Motor neuron (in vitro differentiated cells): ENCODE data around the gene IRF6. TPM values are rescaled to one million over a fixed set of nuclear protein-coding genes. Genes with fewer than 3 reads are reported as not detected.

Source experiments
- ATAC-seq, 8 experiments: fragments of 200-7000 bp; cut with Tn5 transposase; replicated peaks in 6 of 8; 2 replicates each; pipeline ENCODE4 v1.8.0; 2021; ENCODE audit warnings: mild to moderate bottlenecking in 8 of 8, moderate library complexity in 8 of 8
- H3K27ac ChIP-seq, 2 donors: fragments of 250-450 bp; sonication (Bioruptor Pico); 2 replicates each; pipeline ENCODE4 v1.9.0; 2021; ENCODE audit warnings: antibody characterized with exemption in 2 of 2, mild to moderate bottlenecking in 2 of 2, moderate library complexity in 1 of 2
- H3K4me1 ChIP-seq, 2 donors: fragments of 250-450 bp; sonication (Bioruptor Pico); replicated peaks in 1 of 2; 2 replicates each; pipeline ENCODE4 v1.6.1; 2021; ENCODE audit warnings: antibody characterized with exemption in 2 of 2, mild to moderate bottlenecking in 2 of 2, moderate library complexity in 1 of 2
- H3K4me3 ChIP-seq, 5 donors: fragments of 250-450 bp; sonication (Bioruptor Pico); 2 replicates each; pipeline ENCODE4 v1.9.0; 2021; ENCODE audit warnings: antibody characterized with exemption in 5 of 5, mild to moderate bottlenecking in 5 of 5, moderate library complexity in 4 of 5
- WGBS, 10 experiments: fragments of 450-650 bp; shearing (Covaris generic); methylation state at CpG; one replicate each; pipeline ENCODE4 v1.0.0; 2022; 5-methylcytosine and 5-hydroxymethylcytosine counted together
- in situ Hi-C, 9 experiments: fragments of 400-800 bp; cut with MboI; loops; one replicate each; pipeline ENCODE4 v1.15.0; 2021; ENCODE audit warnings: low sequenced_read_pairs in 9 of 9, low pct_unique_long_range_greater_than_20kb in 2 of 9; ENCODE audit not compliant: unreplicated experiment in 9 of 9
- total RNA-seq, 8 experiments: library from RNA; unstranded; fragments of 300-600 nt; gene quantifications; 2 replicates each; pipeline versions ENCODE4 v1.2.3 to v1.2.4, GENCODE V29; 2022

The IRF6 gene
- under 1 TPM in 5 of 8 experiments, not detected in 3; 0.04 to 0.66 (median 0.27) TPM for total RNA-seq

- WGBS, 10 experiments, result 1 to 85% (median 37%) methylated on average over 1 to 22 of the region's 46 CpGs
- Histone ChIP-seq H3K4me1 (no peaks in the 10 kb centered on the region), H3K4me3 (peak within 1 kb of the TSS in 1 of 5 donors; percentile 10), H3K27ac (no peak within 1 kb of the TSS)
- peak in 4 of 8 experiments; percentile 30 to 98 (median 74) for ATAC-seq
- in situ Hi-C loops, result no loop called here
Observed at GRCh38 chr1:209805875-209806760, at the start of gene IRF6. Gene IRF6, minus strand, starts transcription at chr1:209806142. Its CDS starts 4,729 bp downstream, at chr1:209801413.

GRCh38 chr1:209855623-209856022 lies 49.7 kb upstream of the IRF6 start:
- no peak for ATAC-seq
- in situ Hi-C loops, result loop anchor here in 4 of 9 experiments (25.0 kb wide), 2 partner anchors 132 to 457 kb away; no protein-coding TSS in a partner anchor
- WGBS, 10 experiments, result 83 to 100% (median 96%) methylated on average over 1 to 5 of the region's 5 CpGs; no CpG with 5 or more reads in 3 of the 10 experiments
- Histone ChIP-seq H3K27ac (no peak overlapping the region), H3K4me1 (no peaks in the 10 kb centered on the region), H3K4me3 (no peak overlapping the region)

GRCh38 chr1:209855006-209855405 lies 49.1 kb upstream of the IRF6 start:
- 60 to 100% (median 92%) methylated on average over 1 to 8 of the region's 8 CpGs; no CpG with 5 or more reads in 1 of the 10 experiments for WGBS, 10 experiments
- no peaks in the 10 kb centered on the region for H3K4me1 ChIP-seq
- no peak overlapping the region for H3K4me3 ChIP-seq
- H3K27ac ChIP-seq, result no peak overlapping the region
- in situ Hi-C loops, result loop anchor here in 4 of 9 experiments (25.0 kb wide), 2 partner anchors 132 to 457 kb away; no protein-coding TSS in a partner anchor
- no peak for ATAC-seq

GRCh38 chr1:209854196-209854595 lies 48.3 kb upstream of the IRF6 start:
- no peak for ATAC-seq
- 8 to 74% (median 41%) methylated on average over 1 to 3 of the region's 3 CpGs; no CpG with 5 or more reads in 2 of the 10 experiments for WGBS, 10 experiments
- in situ Hi-C loops, result loop anchor here in 4 of 9 experiments (25.0 kb wide), 2 partner anchors 133 to 458 kb away; no protein-coding TSS in a partner anchor
- H3K4me3 ChIP-seq, result no peak overlapping the region
- H3K27ac ChIP-seq, result no peak overlapping the region
- H3K4me1 ChIP-seq, result no peaks in the 10 kb centered on the region

- H3K27ac ChIP-seq, result no peak overlapping the region
- WGBS, 10 experiments, result 94 to 100% (median 94%) methylated on average over 1 to 2 of the region's 2 CpGs; no CpG with 5 or more reads in 5 of the 10 experiments
- in situ Hi-C loops, result loop anchor here in 4 of 9 experiments (25.0 kb wide), 2 partner anchors 134 to 459 kb away; no protein-coding TSS in a partner anchor
- H3K4me3 ChIP-seq, result no peak overlapping the region
- no peaks in the 10 kb centered on the region for H3K4me1 ChIP-seq
- no peak for ATAC-seq
Observed at GRCh38 chr1:209853676-209854075, 47.7 kb upstream of the IRF6 start.

GRCh38 chr1:209850342-209850979 lies 44.5 kb upstream of the IRF6 start:
- Histone ChIP-seq H3K4me1 (no peaks in the 10 kb centered on the region), H3K4me3 (no peak overlapping the region), H3K27ac (no peak overlapping the region)
- WGBS, 10 experiments, result 24 to 73% (median 56%) methylated on average over 1 to 6 of the region's 6 CpGs; no CpG with 5 or more reads in 1 of the 10 experiments
- ATAC-seq, result peak; percentile 35 to 100 (median 66)
- in situ Hi-C loops, result loop anchor here in 4 of 9 experiments (25.0 kb wide), 2 partner anchors 137 to 462 kb away; no protein-coding TSS in a partner anchor

- 85 to 100% (median 96%) methylated on average over 1 to 5 of the region's 5 CpGs; no CpG with 5 or more reads in 6 of the 10 experiments for WGBS, 10 experiments
- ATAC-seq, result no peak
- Histone ChIP-seq H3K4me1 (no peaks in the 10 kb centered on the region), H3K27ac (no peak overlapping the region), H3K4me3 (no peak overlapping the region)
- in situ Hi-C loops, result no loop called here
Observed at GRCh38 chr1:209849388-209849787, 43.4 kb upstream of the IRF6 start.

GRCh38 chr1:209845408-209845725 lies 39.4 kb upstream of the IRF6 start:
- in situ Hi-C loops, result no loop called here
- WGBS, 10 experiments, result 14 to 100% (median 71%) methylated on average over 1 of the region's 1 CpG; no CpG with 5 or more reads in 3 of the 10 experiments
- no peak overlapping the region for H3K27ac ChIP-seq
- no peak overlapping the region for H3K4me3 ChIP-seq
- ATAC-seq, result peak in 5 of 8 experiments; percentile 23 to 91 (median 83)
- no peaks in the 10 kb centered on the region for H3K4me1 ChIP-seq

- no peak overlapping the region for H3K4me3 ChIP-seq
- H3K4me1 ChIP-seq, result no peaks in the 10 kb centered on the region
- peak in 5 of 8 experiments; percentile 12 to 82 (median 73) for ATAC-seq
- in situ Hi-C loops, result no loop called here
- WGBS, 10 experiments, result 44 to 93% (median 75%) methylated on average over 2 to 6 of the region's 6 CpGs
- no peak overlapping the region for H3K27ac ChIP-seq
Observed at GRCh38 chr1:209844695-209845407, 38.9 kb upstream of the IRF6 start.

GRCh38 chr1:209840611-209841010 lies 34.7 kb upstream of the IRF6 start:
- no peak overlapping the region for H3K4me3 ChIP-seq
- H3K4me1 ChIP-seq, result no peaks in the 10 kb centered on the region
- 71 to 100% (median 95%) methylated on average over 1 to 5 of the region's 5 CpGs; no CpG with 5 or more reads in 1 of the 10 experiments for WGBS, 10 experiments
- ATAC-seq, result no peak
- in situ Hi-C loops, result no loop called here
- H3K27ac ChIP-seq, result no peak overlapping the region

GRCh38 chr1:209839875-209840546 lies 34.1 kb upstream of the IRF6 start:
- WGBS, 10 experiments, result 18 to 100% (median 75%) methylated on average over 1 to 5 of the region's 5 CpGs; no CpG with 5 or more reads in 1 of the 10 experiments
- in situ Hi-C loops, result no loop called here
- Histone ChIP-seq H3K4me1 (no peaks in the 10 kb centered on the region), H3K4me3 (no peak overlapping the region), H3K27ac (no peak overlapping the region)
- peak in 6 of 8 experiments; percentile 27 to 97 (median 82) for ATAC-seq

- in situ Hi-C loops, result no loop called here
- Histone ChIP-seq H3K4me3 (no peak overlapping the region), H3K4me1 (no peaks in the 10 kb centered on the region), H3K27ac (no peak overlapping the region)
- WGBS, 10 experiments, result 79 to 100% (median 93%) methylated on average over 2 to 6 of the region's 6 CpGs; no CpG with 5 or more reads in 1 of the 10 experiments
- ATAC-seq, result no peak
Observed at GRCh38 chr1:209838537-209838936, 32.6 kb upstream of the IRF6 start.
